ENCODE results near the gene FAM193A. TPM values are rescaled to one million over a fixed set of nuclear protein-coding genes. Genes with fewer than 3 reads are reported as not detected.
"Not testable (repeated sequence)": the region's sequence is repeated elsewhere in the genome, so short reads cannot be mapped to it uniquely, and the experiment has no call there.

The FAM193A gene
- total RNA-seq, 2 donors from 2014 or later, result 14.6 to 17.0 TPM

DNA sequence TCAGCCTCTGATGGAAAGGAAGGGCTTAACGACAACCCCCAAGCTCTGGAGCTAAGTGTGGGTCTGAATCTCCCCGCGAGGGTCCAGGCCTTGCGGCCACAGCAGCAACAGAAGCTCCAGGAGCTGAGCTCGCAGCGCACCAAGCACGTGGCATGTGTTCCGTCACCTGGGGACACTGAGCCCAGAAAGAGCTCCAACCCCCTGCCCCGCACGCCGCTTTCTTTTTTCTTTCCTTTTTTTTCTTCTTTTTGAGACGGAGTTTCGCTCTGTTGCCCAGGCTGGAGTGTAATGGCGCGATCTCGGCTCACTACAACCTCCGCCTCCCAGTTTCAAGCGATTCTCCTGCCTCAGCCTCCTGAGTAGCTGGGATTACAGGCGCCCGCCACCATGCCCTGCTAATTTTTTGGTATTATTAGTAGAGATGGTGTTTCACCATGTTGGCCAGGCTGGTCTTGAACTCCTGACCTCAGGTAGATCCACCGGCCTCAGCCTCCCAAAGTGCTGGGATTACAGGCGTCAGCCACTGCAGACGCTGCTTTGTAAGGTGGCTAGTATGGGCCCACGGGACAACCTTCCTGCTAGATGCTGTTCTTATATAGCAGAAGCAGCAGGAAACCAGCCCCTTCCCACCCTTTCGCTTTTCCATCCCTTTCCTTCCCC, 220.4 kb downstream of the FAM193A start:
- H3K4me3 ChIP-seq, result peak overlapping the region; percentile 31 to 86
- peak overlapping the region; percentile 65 to 77 for H3K27ac ChIP-seq
- H3K36me3 ChIP-seq, result no peaks in the 10 kb centered on the region
- DNase-seq (ENCODE audit: low spot score), result no peak
- H3K27me3 ChIP-seq, result no peaks in the 10 kb centered on the region
- H3K4me1 ChIP-seq, result peaks cover 0 to 20% of the 10 kb centered on the region in 2 donors
- no peaks in the 10 kb centered on the region for H3K9me3 ChIP-seq
- TF ChIP-seq, protein P1, sequence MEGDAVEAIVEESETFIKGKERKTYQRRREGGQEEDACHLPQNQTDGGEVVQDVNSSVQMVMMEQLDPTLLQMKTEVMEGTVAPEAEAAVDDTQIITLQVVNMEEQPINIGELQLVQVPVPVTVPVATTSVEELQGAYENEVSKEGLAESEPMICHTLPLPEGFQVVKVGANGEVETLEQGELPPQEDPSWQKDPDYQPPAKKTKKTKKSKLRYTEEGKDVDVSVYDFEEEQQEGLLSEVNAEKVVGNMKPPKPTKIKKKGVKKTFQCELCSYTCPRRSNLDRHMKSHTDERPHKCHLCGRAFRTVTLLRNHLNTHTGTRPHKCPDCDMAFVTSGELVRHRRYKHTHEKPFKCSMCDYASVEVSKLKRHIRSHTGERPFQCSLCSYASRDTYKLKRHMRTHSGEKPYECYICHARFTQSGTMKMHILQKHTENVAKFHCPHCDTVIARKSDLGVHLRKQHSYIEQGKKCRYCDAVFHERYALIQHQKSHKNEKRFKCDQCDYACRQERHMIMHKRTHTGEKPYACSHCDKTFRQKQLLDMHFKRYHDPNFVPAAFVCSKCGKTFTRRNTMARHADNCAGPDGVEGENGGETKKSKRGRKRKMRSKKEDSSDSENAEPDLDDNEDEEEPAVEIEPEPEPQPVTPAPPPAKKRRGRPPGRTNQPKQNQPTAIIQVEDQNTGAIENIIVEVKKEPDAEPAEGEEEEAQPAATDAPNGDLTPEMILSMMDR (IDR thresholded peaks at IDR 0.05), result no peak

DNA sequence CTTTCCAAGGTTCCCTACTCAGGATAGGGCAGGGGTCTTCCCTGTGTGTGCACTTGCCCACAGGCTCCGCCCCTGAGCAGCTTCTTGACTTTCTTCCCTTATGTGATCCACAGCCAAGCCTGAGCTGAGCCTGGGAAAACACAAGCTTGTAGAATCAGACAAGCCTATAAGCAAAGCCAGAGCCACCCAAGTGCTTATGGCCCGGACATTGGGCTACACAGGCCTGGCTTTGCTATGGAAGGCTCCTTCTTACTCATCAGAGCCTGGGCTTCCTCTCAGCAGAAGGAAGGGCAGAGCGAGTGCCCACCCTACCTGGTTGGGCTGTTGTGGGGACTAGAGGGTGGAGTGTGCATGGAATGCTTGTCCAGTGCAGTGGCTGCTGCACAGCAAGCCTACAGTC, 221.0 kb downstream of the FAM193A start:
- Histone ChIP-seq H3K4me1 (peaks cover 0 to 20% of the 10 kb centered on the region in 2 donors), H3K27me3 (no peaks in the 10 kb centered on the region), H3K9me3 (no peaks in the 10 kb centered on the region), H3K36me3 (no peaks in the 10 kb centered on the region), H3K27ac (no peak overlapping the region), H3K4me3 (no peak overlapping the region)
- TF ChIP-seq, protein P1 (IDR thresholded peaks at IDR 0.05), result no peak
- DNase-seq (ENCODE audit: low spot score), result no peak

DNA sequence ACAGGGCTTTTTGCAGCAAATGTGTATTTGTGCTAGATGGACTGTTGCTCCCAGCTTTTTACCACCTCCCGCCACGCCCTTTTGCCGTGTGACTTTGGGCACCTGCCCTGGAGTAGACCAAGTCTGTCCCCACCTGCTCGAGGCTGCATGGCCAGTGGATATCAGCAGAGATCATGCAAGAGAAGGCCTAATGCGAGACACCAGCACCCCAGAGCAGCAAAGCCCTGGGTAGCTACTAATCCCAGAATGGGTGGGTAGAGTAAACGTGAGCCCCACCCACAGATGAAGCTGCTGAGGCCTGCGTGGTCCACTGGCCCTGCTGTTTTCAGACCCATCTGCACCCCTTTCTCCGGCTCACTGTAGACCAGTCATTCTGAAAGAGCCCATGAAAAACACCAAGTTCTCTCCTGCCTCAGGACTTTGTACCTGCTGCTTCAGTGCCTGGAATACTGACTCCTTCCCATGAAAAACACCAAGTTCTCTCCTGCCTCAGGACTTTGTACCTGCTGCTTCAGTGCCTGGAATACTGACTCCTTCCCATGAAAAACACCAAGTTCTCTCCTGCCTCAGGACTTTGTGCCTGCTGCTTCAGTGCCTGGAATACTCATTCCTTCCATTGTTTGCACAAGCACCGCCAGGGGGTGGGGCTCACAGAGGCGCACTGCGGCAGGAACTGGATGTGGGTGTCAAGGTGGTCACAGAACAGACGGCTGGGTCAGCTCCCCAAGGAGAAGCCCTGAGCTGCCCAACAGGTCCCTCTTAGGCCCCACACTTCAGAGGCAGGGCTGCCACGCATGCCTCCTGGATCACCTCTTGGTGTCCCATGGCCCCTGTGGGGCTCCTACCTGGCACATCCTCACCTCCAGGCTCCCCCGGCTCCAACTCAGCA, 224.8 kb downstream of the FAM193A start:
- Histone ChIP-seq H3K4me1 (peaks cover 0 to 11% of the 10 kb centered on the region in 2 donors), H3K4me3 (no peak overlapping the region), H3K36me3 (no peaks in the 10 kb centered on the region), H3K9me3 (no peaks in the 10 kb centered on the region), H3K27ac (no peak overlapping the region), H3K27me3 (no peaks in the 10 kb centered on the region)
- TF ChIP-seq, protein P1 (IDR thresholded peaks at IDR 0.05), result no peak
- DNase-seq (ENCODE audit: low spot score), result no peak

DNA sequence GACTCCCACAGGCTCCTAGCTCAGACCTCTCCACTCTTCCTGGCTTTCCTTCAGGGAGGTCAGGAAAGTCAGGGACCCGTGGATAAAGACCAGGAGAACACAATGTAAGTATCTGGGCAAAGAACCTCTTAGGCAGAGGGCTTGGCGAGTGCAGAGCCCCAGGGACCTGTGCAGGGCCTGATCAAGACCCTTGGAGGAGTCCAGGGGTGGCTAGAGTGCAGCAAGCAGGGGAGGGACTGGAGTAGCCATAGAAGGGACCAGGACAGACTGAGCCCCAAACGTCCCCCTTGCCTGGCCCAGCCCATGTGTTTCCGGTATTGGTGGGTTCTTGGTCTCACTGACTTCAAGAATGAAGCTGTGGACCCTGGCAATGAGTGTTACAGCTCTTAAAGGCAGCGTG, 225.6 kb downstream of the FAM193A start:
- TF ChIP-seq, protein P1 (IDR thresholded peaks at IDR 0.05), result no peak
- no peak for DNase-seq (ENCODE audit: low spot score)
- no peaks in the 10 kb centered on the region for H3K27me3 ChIP-seq
- no peak overlapping the region for H3K27ac ChIP-seq
- H3K4me3 ChIP-seq, result no peak overlapping the region
- H3K4me1 ChIP-seq, result peaks cover 0 to 4% of the 10 kb centered on the region in 2 donors
- H3K36me3 ChIP-seq, result no peaks in the 10 kb centered on the region
- H3K9me3 ChIP-seq, result no peaks in the 10 kb centered on the region

DNA sequence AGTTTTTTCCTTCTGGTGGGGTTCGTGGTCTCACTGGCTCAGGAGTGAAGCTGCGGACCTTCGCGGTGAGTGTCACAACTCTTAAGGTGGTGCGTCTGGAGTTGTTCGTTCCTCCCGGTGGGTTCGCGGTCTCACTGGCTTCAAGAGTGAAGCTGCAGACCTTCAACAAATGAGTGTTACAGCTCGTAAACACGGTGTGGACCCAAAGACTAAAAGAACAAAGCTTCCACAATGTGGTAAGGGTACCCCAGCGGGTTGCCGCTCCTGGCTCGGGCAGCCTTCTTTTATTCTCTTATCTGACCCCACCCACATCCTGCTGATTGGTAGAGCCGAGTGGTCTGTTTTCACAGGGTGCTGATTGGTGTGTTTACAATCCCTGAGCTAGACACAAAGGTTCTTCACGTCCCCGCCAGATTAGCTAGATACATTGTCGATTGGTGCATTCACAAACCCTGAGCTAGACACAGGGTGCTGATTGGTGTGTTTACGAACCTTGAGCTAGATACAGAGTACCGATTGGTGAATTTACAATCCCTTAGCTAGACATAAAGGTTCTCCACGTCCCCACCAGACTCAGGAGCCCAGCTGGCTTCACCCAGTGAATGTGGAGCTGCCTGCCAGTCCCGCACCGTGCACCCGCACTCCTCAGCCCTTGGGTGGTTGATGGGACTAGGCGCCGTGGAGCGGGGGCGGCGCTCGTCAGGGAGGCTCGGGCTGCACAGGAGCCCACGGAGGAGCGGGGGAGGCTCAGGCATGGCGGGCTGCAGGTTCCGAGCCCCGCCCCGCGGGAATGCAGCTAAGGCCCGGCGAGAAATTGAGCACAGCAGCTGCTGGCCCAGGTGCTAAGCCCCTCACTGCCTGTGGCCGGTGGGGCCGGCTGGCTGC, 226.3 kb downstream of the FAM193A start:
- H3K4me1 ChIP-seq, result peaks cover 0 to 10% of the 10 kb centered on the region in 2 donors
- not testable (repeated sequence) for H3K27ac ChIP-seq; DNase-seq (ENCODE audit: low spot score); H3K36me3 ChIP-seq; H3K27me3 ChIP-seq; H3K9me3 ChIP-seq; H3K4me3 ChIP-seq
